Esophagus (tissue), 2 donors: ENCODE measurements around the gene NFKB1. TPM values are rescaled to one million over a fixed set of nuclear protein-coding genes. Genes with fewer than 3 reads are reported as not detected.

ENCODE experiments used
- H3K27ac ChIP-seq, 2 donors: one replicate each; pipeline ENCODE4 v1.5.1; 2013; ENCODE audit warnings: low read depth in 2 of 2, mild to moderate bottlenecking in 2 of 2, inconsistent platforms in 1 of 2, low read length in 1 of 2, moderate library complexity in 1 of 2
- H3K27me3 ChIP-seq, 2 donors: one replicate each; pipeline ENCODE4 v1.6.1; 2013; ENCODE audit warnings: low read length in 2 of 2, control low read depth in 1 of 2, mild to moderate bottlenecking in 1 of 2; ENCODE audit not compliant: insufficient read depth in 2 of 2, control insufficient read depth in 1 of 2
- H3K36me3 ChIP-seq, 2 donors: one replicate each; pipeline ENCODE4 v1.6.1; 2013; ENCODE audit warnings: low read length in 1 of 2; ENCODE audit not compliant: control insufficient read depth in 2 of 2, insufficient read depth in 2 of 2
- H3K4me1 ChIP-seq, 2 donors: one replicate each; pipeline ENCODE4 v1.6.1; 2013; ENCODE audit warnings: low read length in 1 of 2; ENCODE audit not compliant: control insufficient read depth in 2 of 2, insufficient read depth in 2 of 2
- H3K4me3 ChIP-seq, 2 donors: one replicate each; pipeline ENCODE4 v1.5.1; 2013; ENCODE audit warnings: low read length in 2 of 2, mild to moderate bottlenecking in 2 of 2, low read depth in 1 of 2, moderate library complexity in 1 of 2
- H3K9me3 ChIP-seq, 2 donors: one replicate each; pipeline ENCODE4 v1.6.1; 2013; ENCODE audit warnings: mild to moderate bottlenecking in 2 of 2, low read depth in 1 of 2, low read length in 1 of 2, moderate library complexity in 1 of 2; ENCODE audit not compliant: control insufficient read depth in 2 of 2, insufficient read depth in 1 of 2
- WGBS, 2 donors: extraction: QIAGEN DNeasy Blood & Tissue Kit; methylation state at CpG; one replicate each; pipeline ENCODE4 v1.1.7; 2013; 5-methylcytosine and 5-hydroxymethylcytosine counted together
- polyA plus RNA-seq, 2 donors: library from polyadenylated mRNA; stranded (reverse); fragments of 200-250 nt; gene quantifications; one replicate each; pipeline ENCODE4 v1.2.3, GENCODE V29; 2013
- donor health status: healthy with polysubstance abuse.
- donor health status: Bipolar disorder and iron deficiency.

The NFKB1 gene
- polyA plus RNA-seq, 2 donors = 6.9 to 16.5 TPM

- Histone ChIP-seq H3K4me1 (peaks cover 0 to 2% of the 10 kb centered on the region in 2 donors), H3K9me3 (no peaks in the 10 kb centered on the region), H3K27ac (no peak overlapping the region), H3K4me3 (no peak overlapping the region), H3K36me3 (peaks cover 10 to 14% of the 10 kb centered on the region in 2 donors), H3K27me3 (no peaks in the 10 kb centered on the region)
- WGBS, 2 donors = 74 to 78% methylated on average over 6 of the region's 6 CpGs
These were observed 97.7 kb downstream of the NFKB1 start for GRCh38 chr4:102598762-102599374.

GRCh38 chr4:102599455-102599854 lies 98.3 kb downstream of the NFKB1 start:
- Histone ChIP-seq H3K36me3 (peaks cover 7 to 14% of the 10 kb centered on the region in 2 donors), H3K4me1 (peaks cover 0 to 2% of the 10 kb centered on the region in 2 donors), H3K27me3 (no peaks in the 10 kb centered on the region), H3K27ac (no peak overlapping the region), H3K4me3 (no peak overlapping the region), H3K9me3 (no peaks in the 10 kb centered on the region)
- 66 to 81% methylated on average over 4 of the region's 4 CpGs for WGBS, 2 donors

- Histone ChIP-seq H3K27ac (no peak overlapping the region), H3K4me1 (peaks cover 0 to 2% of the 10 kb centered on the region in 2 donors), H3K4me3 (no peak overlapping the region), H3K36me3 (peaks cover 5 to 12% of the 10 kb centered on the region in 2 donors), H3K9me3 (no peaks in the 10 kb centered on the region), H3K27me3 (no peaks in the 10 kb centered on the region)
- WGBS, 2 donors = 86 to 88% methylated on average over 3 of the region's 3 CpGs
These were observed 98.7 kb downstream of the NFKB1 start for GRCh38 chr4:102599886-102600285.

- H3K4me1 ChIP-seq = peaks cover 0 to 2% of the 10 kb centered on the region in 2 donors
- peaks cover 5 to 12% of the 10 kb centered on the region in 2 donors for H3K36me3 ChIP-seq
- H3K9me3 ChIP-seq = no peaks in the 10 kb centered on the region
- no peak overlapping the region for H3K4me3 ChIP-seq
- H3K27ac ChIP-seq = no peak overlapping the region
- no peaks in the 10 kb centered on the region for H3K27me3 ChIP-seq
These were observed 99.5 kb downstream of the NFKB1 start for GRCh38 chr4:102600689-102601088.

GRCh38 chr4:102601586-102602227 lies 100.5 kb downstream of the NFKB1 start:
- peaks cover 5 to 16% of the 10 kb centered on the region in 2 donors for H3K36me3 ChIP-seq
- no peaks in the 10 kb centered on the region for H3K9me3 ChIP-seq
- no peak overlapping the region for H3K27ac ChIP-seq
- H3K4me3 ChIP-seq = no peak overlapping the region
- WGBS, 2 donors = 87 to 89% methylated on average over 8 of the region's 8 CpGs
- H3K27me3 ChIP-seq = no peaks in the 10 kb centered on the region
- peaks cover 0 to 2% of the 10 kb centered on the region in 2 donors for H3K4me1 ChIP-seq

- 71% methylated on average over 2 of the region's 2 CpGs for WGBS, 2 donors
- peaks cover 14% of the 10 kb centered on the region in 2 donors for H3K36me3 ChIP-seq
- H3K27me3 ChIP-seq = no peaks in the 10 kb centered on the region
These were observed 103.2 kb downstream of the NFKB1 start for GRCh38 chr4:102604222-102604940.

DNA sequence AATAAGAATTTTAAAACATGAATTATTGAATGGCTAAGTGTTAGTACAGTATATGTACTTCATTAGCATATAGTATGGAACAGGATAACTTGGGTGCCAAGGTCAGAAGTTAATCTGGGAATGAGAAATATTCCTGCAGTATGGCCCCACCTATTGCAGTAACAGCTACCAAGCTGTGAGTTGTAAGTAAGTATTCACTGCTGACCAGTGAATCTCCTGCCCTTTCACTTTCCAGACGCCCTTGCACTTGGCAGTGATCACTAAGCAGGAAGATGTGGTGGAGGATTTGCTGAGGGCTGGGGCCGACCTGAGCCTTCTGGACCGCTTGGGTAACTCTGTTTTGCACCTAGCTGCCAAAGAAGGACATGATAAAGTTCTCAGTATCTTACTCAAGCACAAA lies 105.1 kb downstream of the NFKB1 start:
- no peak overlapping the region for H3K4me3 ChIP-seq
- no peak overlapping the region for H3K27ac ChIP-seq
- H3K36me3 ChIP-seq = peaks cover 10 to 21% of the 10 kb centered on the region in 2 donors
- no peaks in the 10 kb centered on the region for H3K27me3 ChIP-seq
- WGBS, 2 donors = 85 to 90% methylated on average over 3 of the region's 3 CpGs
- H3K4me1 ChIP-seq = peaks cover 0 to 2% of the 10 kb centered on the region in 2 donors
- H3K9me3 ChIP-seq = no peaks in the 10 kb centered on the region

More at GRCh38 chr4:102604222-102604940, 103.2 kb downstream of the NFKB1 start:
- H3K27ac ChIP-seq = no peak overlapping the region
- no peaks in the 10 kb centered on the region for H3K9me3 ChIP-seq
- peaks cover 0 to under 1% of the 10 kb centered on the region in 2 donors for H3K4me1 ChIP-seq
- no peak overlapping the region for H3K4me3 ChIP-seq

DNA sequence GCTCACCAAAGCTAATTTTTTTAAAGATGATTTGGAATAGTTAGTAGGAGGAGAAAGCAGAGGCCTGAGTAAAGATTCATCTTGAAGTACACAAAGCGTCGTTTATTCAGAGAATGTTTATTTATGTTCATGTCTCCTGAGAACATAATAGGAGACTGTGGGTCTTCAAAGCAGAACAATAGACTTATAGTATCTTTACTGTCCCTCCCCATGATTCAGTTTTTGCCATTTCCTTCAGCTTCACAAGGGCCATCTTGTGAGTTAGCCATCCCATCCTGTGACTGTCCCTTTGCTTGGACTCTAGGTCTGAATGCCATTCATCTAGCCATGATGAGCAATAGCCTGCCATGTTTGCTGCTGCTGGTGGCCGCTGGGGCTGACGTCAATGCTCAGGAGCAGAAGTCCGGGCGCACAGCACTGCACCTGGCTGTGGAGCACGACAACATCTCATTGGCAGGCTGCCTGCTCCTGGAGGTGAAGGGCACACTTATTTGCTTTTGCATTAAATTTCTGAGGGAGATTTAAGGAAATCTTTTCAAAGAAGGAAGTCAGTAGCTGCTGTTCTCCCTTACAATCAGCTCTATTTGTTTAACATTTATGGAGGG lies 105.8 kb downstream of the NFKB1 start:
- no peaks in the 10 kb centered on the region for H3K27me3 ChIP-seq
- no peaks in the 10 kb centered on the region for H3K9me3 ChIP-seq
- no peak overlapping the region for H3K27ac ChIP-seq
- peaks cover 10 to 21% of the 10 kb centered on the region in 2 donors for H3K36me3 ChIP-seq
- H3K4me1 ChIP-seq = peaks cover 0 to 2% of the 10 kb centered on the region in 2 donors
- H3K4me3 ChIP-seq = no peak overlapping the region
- 72 to 86% methylated on average over 7 of the region's 7 CpGs for WGBS, 2 donors

GRCh38 chr4:102608190-102608589 lies 107.0 kb downstream of the NFKB1 start:
- H3K9me3 ChIP-seq = no peaks in the 10 kb centered on the region
- H3K4me3 ChIP-seq = no peak overlapping the region
- WGBS, 2 donors = 74 to 81% methylated on average over 1 of the region's 1 CpG
- H3K27ac ChIP-seq = no peak overlapping the region
- H3K36me3 ChIP-seq = peaks cover 12 to 23% of the 10 kb centered on the region in 2 donors
- H3K4me1 ChIP-seq = peaks cover 0 to 5% of the 10 kb centered on the region in 2 donors
- no peaks in the 10 kb centered on the region for H3K27me3 ChIP-seq
